Testis (tissue), 2 donors: ENCODE results near the gene ZSCAN21.

Experiments used
- POLR2A ChIP-seq: fragments of 450-650 bp; IDR thresholded peaks from one replicate; pipeline ENCODE4 v1.6.1; 2017; ENCODE audit warnings: antibody characterized with exemption, mild to moderate bottlenecking, moderate library complexity
- TF ChIP-seq, protein P1 (sequence below), 3 experiments: fragments of 450-650 bp in 2 of 3; fragments of 200-600 bp in 1 of 3; sonication (generic) in 1 of 3; IDR thresholded peaks; one replicate each; pipeline ENCODE4 v1.5.1; 2016 to 2019; ENCODE audit warnings: antibody characterized with exemption in 3 of 3, mild to moderate bottlenecking in 2 of 3, moderate library complexity in 1 of 3

- TF ChIP-seq, protein P1, sequence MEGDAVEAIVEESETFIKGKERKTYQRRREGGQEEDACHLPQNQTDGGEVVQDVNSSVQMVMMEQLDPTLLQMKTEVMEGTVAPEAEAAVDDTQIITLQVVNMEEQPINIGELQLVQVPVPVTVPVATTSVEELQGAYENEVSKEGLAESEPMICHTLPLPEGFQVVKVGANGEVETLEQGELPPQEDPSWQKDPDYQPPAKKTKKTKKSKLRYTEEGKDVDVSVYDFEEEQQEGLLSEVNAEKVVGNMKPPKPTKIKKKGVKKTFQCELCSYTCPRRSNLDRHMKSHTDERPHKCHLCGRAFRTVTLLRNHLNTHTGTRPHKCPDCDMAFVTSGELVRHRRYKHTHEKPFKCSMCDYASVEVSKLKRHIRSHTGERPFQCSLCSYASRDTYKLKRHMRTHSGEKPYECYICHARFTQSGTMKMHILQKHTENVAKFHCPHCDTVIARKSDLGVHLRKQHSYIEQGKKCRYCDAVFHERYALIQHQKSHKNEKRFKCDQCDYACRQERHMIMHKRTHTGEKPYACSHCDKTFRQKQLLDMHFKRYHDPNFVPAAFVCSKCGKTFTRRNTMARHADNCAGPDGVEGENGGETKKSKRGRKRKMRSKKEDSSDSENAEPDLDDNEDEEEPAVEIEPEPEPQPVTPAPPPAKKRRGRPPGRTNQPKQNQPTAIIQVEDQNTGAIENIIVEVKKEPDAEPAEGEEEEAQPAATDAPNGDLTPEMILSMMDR (IDR thresholded peaks at IDR 0.05), result no peak
- no peak for TF ChIP-seq POLR2A
Measured at GRCh38 chr7:100101016-100101862, 51.7 kb downstream of the ZSCAN21 start, which contains the start of the genes AP4M1 and MCM7.
